HUES6 (cell line): ENCODE measurements around the gene BLVRB.

Experiments used
- H3K27ac ChIP-seq: 2 replicates; pipeline ENCODE4 v1.7.0; 2013; ENCODE audit warnings: low read depth, mild to moderate bottlenecking, low read length, inconsistent platforms
- H3K27me3 ChIP-seq: 2 replicates; pipeline ENCODE4 v1.6.1; 2013; ENCODE audit warnings: low read length; ENCODE audit not compliant: control insufficient read depth, insufficient read depth
- H3K36me3 ChIP-seq: 2 replicates; pipeline ENCODE4 v1.6.1; 2013; ENCODE audit warnings: low read length; ENCODE audit not compliant: control insufficient read depth, insufficient read depth
- H3K4me1 ChIP-seq: 2 replicates; pipeline ENCODE4 v1.6.1; 2013; ENCODE audit warnings: low read length; ENCODE audit not compliant: control insufficient read depth, insufficient read depth
- H3K4me3 ChIP-seq: 2 replicates; pipeline ENCODE4 v1.5.1; 2013; ENCODE audit warnings: low read depth, low read length
- H3K9ac ChIP-seq: one replicate; pipeline ENCODE4 v1.6.1; 2013; ENCODE audit warnings: mild to moderate bottlenecking, low read length
- H3K9me3 ChIP-seq: 2 replicates; pipeline ENCODE4 v1.6.1; 2013; ENCODE audit warnings: low read depth, low read length; ENCODE audit not compliant: control insufficient read depth, insufficient read depth

The BLVRB gene

GRCh38 chr19:40465557-40466218 lies at the start of gene BLVRB:
Gene BLVRB (minus strand): TSS chr19:40465745. CDS start chr19:40465688, 57 bp downstream.
- Histone ChIP-seq H3K27ac (peak within 1 kb of the TSS; percentile 56; the same call in 1 of the 2 replicates), H3K4me1 (peaks cover 17% of the 10 kb centered on the region), H3K4me3 (peak within 1 kb of the TSS; percentile 97), H3K27me3 (peaks cover 32% of the 10 kb centered on the region), H3K9me3 (no peaks in the 10 kb centered on the region), H3K36me3 (no peaks in the 10 kb centered on the region), H3K9ac (peak within 1 kb of the TSS; percentile 63)

- Histone ChIP-seq H3K9me3 (no peaks in the 10 kb centered on the region; the same call in 1 of the 2 replicates), H3K4me1 (no peaks in the 10 kb centered on the region; the same call in 1 of the 2 replicates), H3K27me3 (peaks cover 90% of the 10 kb centered on the region), H3K4me3 (no peak overlapping the region), H3K27ac (no peak overlapping the region), H3K36me3 (no peaks in the 10 kb centered on the region), H3K9ac (no peak overlapping the region)
Observed at GRCh38 chr19:40513741-40514315, 48.3 kb upstream of the BLVRB start.

GRCh38 chr19:40513345-40513678 lies 47.8 kb upstream of the BLVRB start:
- H3K27ac ChIP-seq, result no peak overlapping the region
- H3K4me3 ChIP-seq, result peak overlapping the region; percentile 44; the same call in 1 of the 2 replicates
- H3K9me3 ChIP-seq, result no peaks in the 10 kb centered on the region; the same call in 1 of the 2 replicates
- H3K27me3 ChIP-seq, result peaks cover 88% of the 10 kb centered on the region
- no peak overlapping the region for H3K9ac ChIP-seq
- H3K4me1 ChIP-seq, result no peaks in the 10 kb centered on the region; the same call in 1 of the 2 replicates
- no peaks in the 10 kb centered on the region for H3K36me3 ChIP-seq

GRCh38 chr19:40512473-40513344 lies 47.2 kb upstream of the BLVRB start:
- Histone ChIP-seq H3K9ac (no peak overlapping the region), H3K27me3 (peaks cover 83% of the 10 kb centered on the region), H3K36me3 (no peaks in the 10 kb centered on the region), H3K27ac (no peak overlapping the region), H3K4me1 (no peaks in the 10 kb centered on the region; the same call in 1 of the 2 replicates), H3K4me3 (peak overlapping the region; percentile 44; the same call in 1 of the 2 replicates), H3K9me3 (no peaks in the 10 kb centered on the region; the same call in 1 of the 2 replicates)

- Histone ChIP-seq H3K4me1 (no peaks in the 10 kb centered on the region; the same call in 1 of the 2 replicates), H3K27ac (no peak overlapping the region), H3K27me3 (peaks cover 79% of the 10 kb centered on the region), H3K9ac (no peak overlapping the region), H3K36me3 (no peaks in the 10 kb centered on the region), H3K9me3 (no peaks in the 10 kb centered on the region; the same call in 1 of the 2 replicates), H3K4me3 (peak overlapping the region; percentile 44; the same call in 1 of the 2 replicates)
Observed at GRCh38 chr19:40512110-40512472, 46.5 kb upstream of the BLVRB start.

- H3K27ac ChIP-seq, result no peak overlapping the region
- H3K36me3 ChIP-seq, result no peaks in the 10 kb centered on the region
- no peaks in the 10 kb centered on the region; the same call in 1 of the 2 replicates for H3K4me1 ChIP-seq
- H3K4me3 ChIP-seq, result no peak overlapping the region
- H3K9me3 ChIP-seq, result no peaks in the 10 kb centered on the region; the same call in 1 of the 2 replicates
- no peak overlapping the region for H3K9ac ChIP-seq
- H3K27me3 ChIP-seq, result peaks cover 75% of the 10 kb centered on the region
Observed at GRCh38 chr19:40511487-40511886, 45.9 kb upstream of the BLVRB start.

- Histone ChIP-seq H3K36me3 (no peaks in the 10 kb centered on the region), H3K27ac (no peak overlapping the region), H3K27me3 (peaks cover 83% of the 10 kb centered on the region), H3K4me1 (no peaks in the 10 kb centered on the region; the same call in 1 of the 2 replicates), H3K9me3 (no peaks in the 10 kb centered on the region; the same call in 1 of the 2 replicates), H3K9ac (no peak overlapping the region), H3K4me3 (no peak overlapping the region)
Observed at GRCh38 chr19:40510526-40511115, 45.1 kb upstream of the BLVRB start.

- H3K9ac ChIP-seq, result no peak overlapping the region
- H3K36me3 ChIP-seq, result no peaks in the 10 kb centered on the region
- no peaks in the 10 kb centered on the region; the same call in 1 of the 2 replicates for H3K9me3 ChIP-seq
- H3K27me3 ChIP-seq, result peaks cover 76% of the 10 kb centered on the region
- H3K4me1 ChIP-seq, result no peaks in the 10 kb centered on the region; the same call in 1 of the 2 replicates
- no peak overlapping the region for H3K27ac ChIP-seq
- no peak overlapping the region for H3K4me3 ChIP-seq
Observed at GRCh38 chr19:40508739-40509260, 43.3 kb upstream of the BLVRB start.

- H3K27me3 ChIP-seq, result peaks cover 72% of the 10 kb centered on the region
- no peaks in the 10 kb centered on the region for H3K9me3 ChIP-seq
- H3K9ac ChIP-seq, result no peak overlapping the region
- H3K4me1 ChIP-seq, result no peaks in the 10 kb centered on the region; the same call in 1 of the 2 replicates
- H3K36me3 ChIP-seq, result no peaks in the 10 kb centered on the region
- no peak overlapping the region for H3K4me3 ChIP-seq
- no peak overlapping the region for H3K27ac ChIP-seq
Observed at GRCh38 chr19:40507892-40508291, 42.3 kb upstream of the BLVRB start.

- Histone ChIP-seq H3K4me3 (no peak overlapping the region), H3K36me3 (no peaks in the 10 kb centered on the region), H3K9ac (no peak overlapping the region), H3K9me3 (no peaks in the 10 kb centered on the region), H3K27ac (no peak overlapping the region), H3K4me1 (no peaks in the 10 kb centered on the region), H3K27me3 (peaks cover 64% of the 10 kb centered on the region)
Observed at GRCh38 chr19:40506099-40506498, 40.6 kb upstream of the BLVRB start.
